GM10266 (cell line): ENCODE data around the gene PARP9.

Experiments
- DNase-seq: peaks from one replicate; pipeline ENCODE4 v3.0.0; 2012; ENCODE audit errors: extremely low spot score
- CTCF ChIP-seq: IDR thresholded peaks from 2 replicates; pipeline ENCODE4 v1.5.1; 2012; ENCODE audit warnings: mild to moderate bottlenecking, low read depth; ENCODE audit not compliant: control insufficient read depth, insufficient read depth; ENCODE audit errors: missing control alignments

The PARP9 gene

GRCh38 chr3:122559906-122560305 lies 4.2 kb downstream of the PARP9 start:
- TF ChIP-seq CTCF: no peak
- no peak for DNase-seq

GRCh38 chr3:122558605-122559004 lies 5.5 kb downstream of the PARP9 start:
- TF ChIP-seq CTCF: no peak
- no peak for DNase-seq

- TF ChIP-seq CTCF: no peak
- DNase-seq: no peak
Observed at GRCh38 chr3:122557356-122557755, 6.7 kb downstream of the PARP9 start.

GRCh38 chr3:122555275-122556071 lies 8.6 kb downstream of the PARP9 start:
- DNase-seq: no peak
- no peak for TF ChIP-seq CTCF

GRCh38 chr3:122553171-122553570 lies 10.9 kb downstream of the PARP9 start:
- DNase-seq: no peak
- TF ChIP-seq CTCF: no peak

- no peak for TF ChIP-seq CTCF
- DNase-seq: no peak
Observed at GRCh38 chr3:122548619-122549018, 15.5 kb downstream of the PARP9 start.

- no peak for TF ChIP-seq CTCF
- no peak for DNase-seq
Observed at GRCh38 chr3:122548076-122548475, 16.0 kb downstream of the PARP9 start.
